ENCODE data around the gene CAPN2. TPM values are rescaled to one million over a fixed set of nuclear protein-coding genes. Genes with fewer than 3 reads are reported as not detected.

The CAPN2 gene
- total RNA-seq, 2 experiments from 2014 or later: not detected

- Histone ChIP-seq H3K9me3 (ENCODE audit: low read length) (no peaks in the 10 kb centered on the region), H2AFZ (ENCODE audit: low read length) (no peak overlapping the region), H4K20me1 (ENCODE audit: insufficient read depth, low read length) (no peaks in the 10 kb centered on the region), H3K27ac (ENCODE audit: low read depth, low read length, poor library complexity, severe bottlenecking) (no peak overlapping the region), H3K9me2 (ENCODE audit: insufficient read depth, low read length) (no peaks in the 10 kb centered on the region), H3K36me3 (ENCODE audit: insufficient read depth, low read length) (no peaks in the 10 kb centered on the region), H3K4me3 (ENCODE audit: low read depth, low read length, poor library complexity, severe bottlenecking) (no peak overlapping the region), H3K4me2 (ENCODE audit: low read length) (no peak overlapping the region), H3K4me1 (ENCODE audit: insufficient read depth, low read length, poor library complexity, severe bottlenecking) (no peaks in the 10 kb centered on the region), H3K79me2 (ENCODE audit: insufficient read depth, low read depth, low read length) (no peaks in the 10 kb centered on the region)
- intact Hi-C loops (cut with micrococcal nuclease; ENCODE audit: unreplicated experiment): no loop called here
- BruUV-seq (replicated peaks): no TSS peak
- ChIA-PET POLR2A (no interaction called here), CTCF (ENCODE audit: unreplicated experiment) (no interaction called here)
- no peak for DNase-seq (ENCODE audit: low spot score)
- TF ChIP-seq EZH2phosphoT487 (IDR thresholded peaks at IDR 0.05; ENCODE audit: borderline replicate concordance, low read depth, low read length) (no peak), CTCF (conservative IDR thresholded peaks at IDR 0.05; ENCODE audit: low read length) (no peak)
These were observed 4.9 kb upstream of the CAPN2 start for GRCh38 chr1:223707256-223708000.

- no peak for DNase-seq (ENCODE audit: low spot score)
- Histone ChIP-seq H3K9me2 (ENCODE audit: insufficient read depth, low read length) (no peaks in the 10 kb centered on the region), H3K36me3 (ENCODE audit: insufficient read depth, low read length) (no peaks in the 10 kb centered on the region), H3K27ac (ENCODE audit: low read depth, low read length, poor library complexity, severe bottlenecking) (no peak overlapping the region), H4K20me1 (ENCODE audit: insufficient read depth, low read length) (no peaks in the 10 kb centered on the region), H2AFZ (ENCODE audit: low read length) (no peak overlapping the region), H3K4me2 (ENCODE audit: low read length) (no peak overlapping the region), H3K4me3 (ENCODE audit: low read depth, low read length, poor library complexity, severe bottlenecking) (no peak overlapping the region), H3K9me3 (ENCODE audit: low read length) (no peaks in the 10 kb centered on the region), H3K79me2 (ENCODE audit: insufficient read depth, low read depth, low read length) (no peaks in the 10 kb centered on the region), H3K4me1 (ENCODE audit: insufficient read depth, low read length, poor library complexity, severe bottlenecking) (no peaks in the 10 kb centered on the region)
- ChIA-PET CTCF (ENCODE audit: unreplicated experiment) (no interaction called here), POLR2A (no interaction called here)
- no peak for TF ChIP-seq EZH2phosphoT487 (IDR thresholded peaks at IDR 0.05; ENCODE audit: borderline replicate concordance, low read depth, low read length)
- intact Hi-C loops (cut with micrococcal nuclease; ENCODE audit: unreplicated experiment): no loop called here
- no TSS peak for BruUV-seq (replicated peaks)
These were observed 4.4 kb upstream of the CAPN2 start for GRCh38 chr1:223708001-223708359.

GRCh38 chr1:223708651-223709268 lies 3.6 kb upstream of the CAPN2 start:
- no peaks in the 10 kb centered on the region for H3K9me2 ChIP-seq (ENCODE audit: insufficient read depth, low read length)
- H3K4me3 ChIP-seq (ENCODE audit: low read depth, low read length, poor library complexity, severe bottlenecking): no peak overlapping the region
- no peak overlapping the region for H3K4me2 ChIP-seq (ENCODE audit: low read length)
- no peak overlapping the region for H2AFZ ChIP-seq (ENCODE audit: low read length)
- no peaks in the 10 kb centered on the region for H3K4me1 ChIP-seq (ENCODE audit: insufficient read depth, low read length, poor library complexity, severe bottlenecking)
- DNase-seq (ENCODE audit: low spot score): no peak
- POLR2A ChIA-PET: no interaction called here
- intact Hi-C loops (cut with micrococcal nuclease; ENCODE audit: unreplicated experiment): no loop called here
- no peaks in the 10 kb centered on the region for H3K79me2 ChIP-seq (ENCODE audit: insufficient read depth, low read depth, low read length)
- no peak overlapping the region for H3K27ac ChIP-seq (ENCODE audit: low read depth, low read length, poor library complexity, severe bottlenecking)
- BruUV-seq (replicated peaks): no TSS peak
- CTCF ChIA-PET (ENCODE audit: unreplicated experiment): no interaction called here
- H3K9me3 ChIP-seq (ENCODE audit: low read length): no peaks in the 10 kb centered on the region
- TF ChIP-seq CTCF (conservative IDR thresholded peaks at IDR 0.05; ENCODE audit: low read length): no peak
- no peak for TF ChIP-seq EZH2phosphoT487 (IDR thresholded peaks at IDR 0.05; ENCODE audit: borderline replicate concordance, low read depth, low read length)
- H3K36me3 ChIP-seq (ENCODE audit: insufficient read depth, low read length): no peaks in the 10 kb centered on the region
- no peaks in the 10 kb centered on the region for H4K20me1 ChIP-seq (ENCODE audit: insufficient read depth, low read length)

All from OCI-LY7 (cell line).